Ascending aorta (tissue), 2 donors: ENCODE data around the gene APBA2. TPM values are rescaled to one million over a fixed set of nuclear protein-coding genes. Genes with fewer than 3 reads are reported as not detected.
"Not testable (repeated sequence)": the region's sequence is repeated elsewhere in the genome, so short reads cannot be mapped to it uniquely, and the experiment has no call there.

Experiments
- DNase-seq, 2 donors: peaks; one replicate each; pipeline ENCODE4 v3.0.0-alpha.2; 2019; ENCODE audit warnings: low spot score in 2 of 2
- H3K27ac ChIP-seq, 2 donors: fragments of 200-600 bp; sonication (generic); one replicate each; pipeline ENCODE4 v1.5.1; 2016 to 2017; ENCODE audit warnings: mild to moderate bottlenecking in 1 of 2
- H3K27me3 ChIP-seq: fragments of 200-600 bp; sonication (generic); one replicate; pipeline ENCODE4 v1.5.1; 2017
- H3K36me3 ChIP-seq, 2 donors: fragments of 200-600 bp; sonication (generic); one replicate each; pipeline ENCODE4 v1.5.1; 2016
- H3K4me1 ChIP-seq, 2 donors: fragments of 200-600 bp; sonication (generic); one replicate each; pipeline ENCODE4 v1.5.1; 2016 to 2017; ENCODE audit warnings: mild to moderate bottlenecking in 1 of 2
- H3K4me3 ChIP-seq, 2 donors: fragments of 200-600 bp; sonication (generic); one replicate each; pipeline ENCODE4 v1.5.1; 2016 to 2017; ENCODE audit warnings: mild to moderate bottlenecking in 1 of 2
- H3K9me3 ChIP-seq, 2 donors: fragments of 200-600 bp; sonication (generic); one replicate each; pipeline ENCODE4 v1.5.1; 2016
- CTCF ChIP-seq, 3 experiments: fragments of 200-600 bp in 2 of 3; fragments of 450-650 bp in 1 of 3; sonication (generic) in 2 of 3; IDR thresholded peaks; one replicate each; pipeline ENCODE4 v1.5.1; 2016 to 2019; ENCODE audit warnings: antibody characterized with exemption in 3 of 3, mild to moderate bottlenecking in 1 of 3, moderate library complexity in 1 of 3
- intact Hi-C: fragments of 100-400 bp; cut with DNase I; formaldehyde crosslinking; loops from one replicate; pipeline ENCODE4 v1.15.1; 2023
- total RNA-seq: library from RNA; depleted of rRNA; stranded (reverse); fragments of >200 nt; gene quantifications from one replicate; pipeline ENCODE4 v1.1.0, GENCODE V29; 2016

APBA2 gene
- total RNA-seq, 1 donor from 2014 or later: 2.4 TPM

DNA sequence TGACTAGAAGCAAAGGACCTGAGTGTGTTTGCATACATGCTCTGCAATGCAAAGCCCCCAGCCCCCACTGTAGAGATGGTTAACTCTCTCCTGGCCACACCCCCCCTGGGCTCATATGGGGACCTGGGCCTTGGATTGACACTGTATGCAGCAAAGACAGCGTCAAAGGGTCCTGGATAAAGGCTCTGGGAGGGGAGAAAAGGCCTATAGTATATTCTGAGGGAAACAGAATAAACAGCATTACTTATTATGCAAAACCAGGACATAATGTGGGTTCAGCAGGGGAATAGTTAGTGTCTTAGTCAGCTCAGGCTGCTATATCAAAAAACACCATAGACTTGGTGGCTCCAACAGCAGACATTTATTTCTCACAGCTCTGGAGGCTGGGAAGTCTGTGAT is 158.7 kb downstream of the APBA2 start:
- DNase-seq: no peak
- Histone ChIP-seq H3K27ac (no peak overlapping the region), H3K36me3 (no peaks in the 10 kb centered on the region), H3K27me3 (no peaks in the 10 kb centered on the region), H3K9me3 (no peaks in the 10 kb centered on the region), H3K4me3 (no peak overlapping the region), H3K4me1 (no peaks in the 10 kb centered on the region)
- no peak for TF ChIP-seq CTCF (IDR thresholded peaks at IDR 0.05)
- intact Hi-C loops: no loop called here

GRCh38 chr15:29045161-29045560 is 159.4 kb downstream of the APBA2 start:
- H3K4me3 ChIP-seq, H3K4me1 ChIP-seq, H3K27ac ChIP-seq, H3K36me3 ChIP-seq, H3K9me3 ChIP-seq, H3K27me3 ChIP-seq, DNase-seq, intact Hi-C loops: not testable (repeated sequence)

GRCh38 chr15:29045717-29046116 is 159.9 kb downstream of the APBA2 start:
- H3K27me3 ChIP-seq: no peaks in the 10 kb centered on the region
- no peaks in the 10 kb centered on the region for H3K4me1 ChIP-seq
- no peaks in the 10 kb centered on the region for H3K36me3 ChIP-seq
- DNase-seq: no peak
- intact Hi-C loops: no loop called here
- H3K4me3 ChIP-seq: no peak overlapping the region
- no peak for TF ChIP-seq CTCF (IDR thresholded peaks at IDR 0.05)
- H3K27ac ChIP-seq: no peak overlapping the region
- H3K9me3 ChIP-seq: no peaks in the 10 kb centered on the region

GRCh38 chr15:29046281-29046810 is 160.6 kb downstream of the APBA2 start:
- Histone ChIP-seq H3K4me1 (no peaks in the 10 kb centered on the region), H3K4me3 (no peak overlapping the region), H3K27ac (no peak overlapping the region), H3K36me3 (no peaks in the 10 kb centered on the region), H3K27me3 (no peaks in the 10 kb centered on the region), H3K9me3 (no peaks in the 10 kb centered on the region)
- TF ChIP-seq CTCF (IDR thresholded peaks at IDR 0.05): no peak
- intact Hi-C loops: no loop called here
- no peak for DNase-seq

DNA sequence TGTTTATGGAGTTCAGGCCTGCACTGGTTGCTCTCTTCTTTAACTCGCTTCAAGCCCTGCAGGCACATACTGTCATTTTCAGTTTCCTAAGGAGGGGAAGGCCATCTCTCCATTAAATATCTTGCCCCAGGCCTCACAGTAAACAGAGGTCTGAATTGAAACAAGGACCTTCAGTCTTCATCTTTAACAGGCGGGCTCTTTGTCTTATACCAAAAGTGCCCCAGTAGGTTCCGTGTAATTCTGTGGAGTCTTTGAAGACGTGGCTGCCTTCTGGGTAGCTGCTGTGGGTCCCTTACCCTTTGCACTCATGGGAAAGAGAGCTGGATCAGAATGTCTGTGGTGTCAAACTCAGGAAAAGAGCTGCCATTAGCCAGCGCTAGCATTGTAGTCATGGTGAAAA is 161.2 kb downstream of the APBA2 start:
- TF ChIP-seq CTCF (IDR thresholded peaks at IDR 0.05): no peak
- DNase-seq: peak in 1 of 2 donors; percentile 2
- no peak overlapping the region for H3K4me3 ChIP-seq
- H3K27me3 ChIP-seq: no peaks in the 10 kb centered on the region
- no peak overlapping the region for H3K27ac ChIP-seq
- H3K4me1 ChIP-seq: no peaks in the 10 kb centered on the region
- intact Hi-C loops: no loop called here
- H3K36me3 ChIP-seq: no peaks in the 10 kb centered on the region
- H3K9me3 ChIP-seq: no peaks in the 10 kb centered on the region

DNA sequence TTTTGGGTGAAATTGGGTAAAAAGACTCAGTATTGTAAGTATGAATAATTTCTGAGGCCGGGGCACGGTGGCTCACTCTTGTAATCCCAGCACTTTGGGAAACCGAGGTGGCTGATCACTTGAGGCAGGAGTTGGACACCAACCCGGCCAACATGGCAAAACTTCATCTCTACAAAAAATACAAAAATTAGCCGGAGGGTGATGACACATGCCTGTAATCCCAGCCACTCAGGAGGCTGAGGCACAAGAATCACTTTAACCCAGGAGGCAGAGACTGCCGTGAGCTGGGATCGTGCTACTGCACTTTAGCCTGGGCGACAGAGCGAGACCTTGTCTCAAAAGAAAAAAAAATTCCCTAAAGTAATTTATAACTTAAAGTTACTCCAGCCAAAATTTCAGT is 162.2 kb downstream of the APBA2 start:
- Histone ChIP-seq H3K27me3 (no peaks in the 10 kb centered on the region), H3K4me3 (no peak overlapping the region), H3K9me3 (no peaks in the 10 kb centered on the region), H3K27ac (no peak overlapping the region), H3K36me3 (no peaks in the 10 kb centered on the region), H3K4me1 (no peaks in the 10 kb centered on the region)
- no peak for TF ChIP-seq CTCF (IDR thresholded peaks at IDR 0.05)
- peak in 1 of 2 donors; percentile 19 for DNase-seq
- intact Hi-C loops: no loop called here
